GM19455 (cell line): ENCODE results near the gene ZNF385C.

ENCODE experiments used
- ATAC-seq: cut with Tn5 transposase; IDR thresholded peaks from one replicate; pipeline ENCODE4 v1.9.1; 2021; ENCODE audit not compliant: unreplicated experiment

The ZNF385C gene

DNA sequence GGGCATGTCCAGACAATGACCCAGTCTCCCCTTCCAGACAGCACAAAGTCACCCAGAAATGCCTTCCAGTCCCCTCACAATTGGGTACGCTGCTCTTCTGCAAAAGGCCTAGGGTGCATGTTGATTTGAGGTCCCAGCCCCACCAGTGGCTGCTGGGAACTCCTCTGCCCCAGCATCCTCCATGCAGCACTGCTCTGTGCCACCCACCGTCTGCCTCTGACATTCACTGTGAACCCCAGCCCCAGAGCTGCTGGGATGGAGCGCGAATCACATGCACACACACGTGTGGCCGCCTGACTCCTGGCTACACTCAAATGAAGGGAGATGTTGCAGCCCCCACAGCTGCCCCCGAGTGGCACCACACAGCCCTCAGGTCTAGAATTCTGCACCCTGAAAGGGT, 46.6 kb downstream of the ZNF385C start:
- ATAC-seq: no peak

DNA sequence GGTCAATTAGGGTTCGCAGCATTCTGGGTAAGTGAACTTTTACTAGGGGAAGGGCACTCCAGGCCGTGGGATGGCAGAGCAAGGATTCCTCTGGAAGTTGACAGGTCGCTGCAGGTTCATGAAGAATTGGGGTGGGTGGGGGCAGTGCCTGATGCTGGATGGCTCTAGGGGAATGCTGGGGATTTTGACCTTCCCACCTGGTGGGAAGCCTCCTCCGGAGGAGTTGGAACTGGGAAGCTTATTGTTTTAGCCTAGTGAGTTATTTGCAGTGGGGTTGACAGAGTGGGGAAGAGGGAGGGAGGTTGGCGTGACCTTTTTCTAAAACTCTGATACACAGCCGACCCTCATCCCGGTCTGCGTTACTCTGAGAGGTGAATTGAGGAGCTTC, 47.3 kb downstream of the ZNF385C start:
- no peak for ATAC-seq

DNA sequence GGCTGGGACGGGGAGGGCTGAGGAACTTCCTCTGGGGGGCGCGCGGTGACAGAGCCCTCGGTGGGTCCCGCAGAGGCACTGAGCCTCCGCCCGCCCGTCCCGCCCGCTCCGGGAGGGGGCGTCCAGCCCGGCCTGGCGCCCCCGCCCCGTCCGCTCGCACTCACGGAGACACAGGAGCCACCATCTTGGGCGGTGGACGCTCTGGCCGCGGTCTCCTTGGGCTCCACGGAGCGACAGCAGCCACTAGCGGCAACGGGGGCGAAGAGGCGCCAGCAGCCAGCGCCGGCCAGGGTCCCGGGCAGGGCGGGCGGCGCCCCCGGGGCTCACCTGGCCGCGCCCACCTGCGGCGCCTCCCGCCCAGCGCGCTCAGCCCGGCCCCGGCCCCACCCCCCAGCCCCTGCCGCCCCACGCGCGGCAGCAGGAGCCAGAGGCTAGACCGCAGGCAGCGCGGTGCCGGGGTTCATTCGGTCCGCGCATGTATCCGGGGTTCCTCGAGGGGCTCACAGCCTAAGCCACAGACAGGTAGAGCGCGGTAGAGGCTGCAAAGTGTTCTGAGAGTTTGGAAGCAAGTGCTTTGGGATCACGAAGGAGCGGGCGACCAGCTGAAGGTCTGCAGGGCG, 47.8 kb downstream of the ZNF385C start, which contains the start of gene C17orf113:
C17orf113 (minus strand) TSS at position 209 of the 620 bp plus-strand sequence. CDS start 7,225 bp downstream, outside the sequence.
- no peak for ATAC-seq

DNA sequence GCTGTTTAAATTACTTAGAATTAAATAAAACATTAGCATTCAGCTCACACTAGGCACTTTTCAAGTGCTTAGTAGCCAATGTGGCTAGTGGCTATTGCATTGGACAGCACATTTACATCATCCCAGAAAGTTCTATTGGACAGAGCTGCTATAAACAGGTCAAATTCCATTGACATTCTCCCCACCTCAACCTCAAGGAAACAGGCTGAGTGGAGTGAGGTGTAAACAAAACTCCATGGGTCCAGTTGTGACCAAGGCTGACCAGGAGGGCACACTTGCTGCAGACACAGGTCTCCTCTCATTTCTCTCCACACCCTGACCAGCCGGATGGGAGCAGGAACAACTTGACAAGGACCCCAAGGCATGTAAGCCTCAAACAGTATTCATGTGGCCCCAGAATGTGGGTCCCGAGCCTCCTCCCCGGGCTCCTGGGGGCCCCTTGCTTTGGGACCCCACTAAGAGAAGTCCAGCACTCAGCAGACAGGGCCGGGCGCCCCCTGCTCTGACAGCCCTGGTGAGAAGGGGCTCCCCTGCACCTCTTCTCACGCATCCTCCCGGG, 48.4 kb downstream of the ZNF385C start:
- no peak for ATAC-seq

DNA sequence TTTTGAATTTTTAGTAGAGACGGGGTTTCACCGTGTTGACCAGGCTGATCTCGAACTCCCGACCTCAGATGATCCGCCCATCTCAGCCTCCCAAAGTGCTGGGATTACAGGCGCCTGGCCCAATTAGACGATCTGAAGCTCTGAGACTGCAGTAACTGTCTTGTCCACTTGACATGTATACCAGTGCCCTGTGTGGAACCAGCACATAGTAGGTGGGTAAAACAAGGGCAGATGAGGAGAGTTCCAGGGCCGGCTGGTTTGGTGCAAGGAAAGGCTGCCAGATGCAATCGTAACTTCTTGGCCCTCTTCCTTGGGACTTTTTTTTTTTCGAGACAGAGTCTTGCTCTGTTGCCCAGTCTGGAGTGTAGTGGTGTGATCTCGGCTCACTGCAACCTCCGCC, 50.9 kb downstream of the ZNF385C start:
- no peak for ATAC-seq

DNA sequence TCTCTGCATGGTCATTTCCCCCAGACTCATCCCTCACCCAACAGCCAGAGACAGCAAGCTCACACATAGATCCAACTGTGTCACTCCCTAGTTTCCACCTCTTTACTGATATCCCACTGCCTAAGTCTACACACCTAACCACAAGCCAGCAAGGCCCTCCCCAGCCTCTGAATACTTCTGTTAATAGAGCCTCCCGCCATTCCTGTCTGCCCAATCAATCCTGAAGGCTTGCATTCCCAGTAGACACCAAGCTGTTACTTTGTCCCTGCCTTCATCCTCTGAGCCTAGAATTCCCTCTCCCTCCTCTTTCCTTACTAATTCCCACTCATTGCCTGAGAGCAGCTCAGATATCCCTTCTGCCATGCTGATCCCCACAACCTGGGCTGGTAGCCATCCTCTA, 52.6 kb downstream of the ZNF385C start:
- ATAC-seq: no peak

DNA sequence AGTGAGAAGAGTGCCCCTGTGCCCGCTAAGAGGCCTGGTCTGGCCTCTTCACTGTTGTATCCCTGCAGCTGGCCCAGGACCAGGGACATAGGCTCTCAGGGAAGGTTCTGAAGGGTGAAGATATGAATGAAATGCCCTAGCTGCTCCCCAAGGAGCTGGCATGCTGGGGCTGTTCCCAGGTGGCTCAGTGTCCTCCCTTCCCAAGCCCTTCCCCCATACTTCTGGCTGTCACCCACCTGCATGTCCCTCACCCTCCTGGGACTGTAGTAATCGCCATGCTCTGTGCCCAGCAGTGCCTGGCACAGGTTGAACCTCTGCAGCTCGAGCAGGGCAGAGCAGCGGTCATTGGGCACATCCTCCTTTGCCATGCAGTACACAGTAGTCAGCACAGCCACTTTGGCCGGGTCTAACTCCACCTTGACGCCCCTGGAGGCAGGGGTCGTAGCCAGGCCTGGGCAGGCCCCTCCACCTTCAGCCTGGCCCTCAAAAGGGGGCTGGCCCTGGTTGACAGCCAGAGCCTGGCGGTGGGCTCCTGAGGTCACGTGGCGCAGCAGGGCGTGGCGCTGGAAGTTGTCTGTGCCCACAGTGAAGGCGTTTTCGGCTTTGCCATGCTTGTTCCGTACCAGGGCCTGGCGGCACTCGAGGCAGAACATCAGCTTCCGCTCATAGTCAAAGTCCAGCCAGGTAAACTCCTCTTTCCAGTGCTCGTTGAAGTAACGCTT, 55.5 kb downstream of the ZNF385C start:
- no peak for ATAC-seq

DNA sequence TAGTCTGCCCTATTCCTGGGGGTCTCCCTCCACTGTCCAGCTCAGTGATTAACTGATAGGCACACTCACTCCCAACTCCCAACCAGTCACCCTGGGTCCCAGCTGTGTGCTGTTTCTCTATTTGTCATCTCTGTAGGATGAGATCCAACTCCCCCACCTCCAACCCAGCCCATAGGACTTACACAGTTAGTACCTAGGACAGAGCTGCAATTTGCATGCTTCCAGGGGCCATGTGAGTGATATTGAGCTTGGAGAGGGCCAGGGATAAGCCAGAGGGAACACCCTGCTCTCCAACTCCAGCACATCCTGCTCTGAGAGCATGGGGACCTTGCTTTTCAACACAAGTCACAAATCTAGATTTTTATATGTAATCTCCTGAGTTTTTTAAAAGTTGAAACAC, 56.7 kb downstream of the ZNF385C start:
- no peak for ATAC-seq

DNA sequence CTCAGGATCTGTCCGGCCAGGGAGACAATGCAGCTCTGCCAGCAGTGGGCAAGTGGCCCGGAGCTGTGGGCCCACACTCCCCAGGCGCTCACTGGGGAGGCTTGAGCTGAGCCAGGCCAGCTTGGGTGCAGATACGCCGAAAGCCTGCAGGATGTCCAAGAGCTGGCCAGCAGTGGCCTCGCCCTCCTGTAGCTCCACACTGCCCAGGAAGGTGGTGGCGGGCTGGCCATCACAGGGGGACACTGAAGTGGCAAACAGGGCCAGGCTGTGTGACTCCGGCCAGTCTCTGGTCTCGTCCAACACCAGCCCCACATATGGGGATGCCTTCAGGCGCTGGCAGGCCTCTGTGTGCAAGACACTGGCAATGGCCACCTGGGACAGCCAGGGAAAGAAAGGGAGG, 57.5 kb downstream of the ZNF385C start:
- no peak for ATAC-seq

DNA sequence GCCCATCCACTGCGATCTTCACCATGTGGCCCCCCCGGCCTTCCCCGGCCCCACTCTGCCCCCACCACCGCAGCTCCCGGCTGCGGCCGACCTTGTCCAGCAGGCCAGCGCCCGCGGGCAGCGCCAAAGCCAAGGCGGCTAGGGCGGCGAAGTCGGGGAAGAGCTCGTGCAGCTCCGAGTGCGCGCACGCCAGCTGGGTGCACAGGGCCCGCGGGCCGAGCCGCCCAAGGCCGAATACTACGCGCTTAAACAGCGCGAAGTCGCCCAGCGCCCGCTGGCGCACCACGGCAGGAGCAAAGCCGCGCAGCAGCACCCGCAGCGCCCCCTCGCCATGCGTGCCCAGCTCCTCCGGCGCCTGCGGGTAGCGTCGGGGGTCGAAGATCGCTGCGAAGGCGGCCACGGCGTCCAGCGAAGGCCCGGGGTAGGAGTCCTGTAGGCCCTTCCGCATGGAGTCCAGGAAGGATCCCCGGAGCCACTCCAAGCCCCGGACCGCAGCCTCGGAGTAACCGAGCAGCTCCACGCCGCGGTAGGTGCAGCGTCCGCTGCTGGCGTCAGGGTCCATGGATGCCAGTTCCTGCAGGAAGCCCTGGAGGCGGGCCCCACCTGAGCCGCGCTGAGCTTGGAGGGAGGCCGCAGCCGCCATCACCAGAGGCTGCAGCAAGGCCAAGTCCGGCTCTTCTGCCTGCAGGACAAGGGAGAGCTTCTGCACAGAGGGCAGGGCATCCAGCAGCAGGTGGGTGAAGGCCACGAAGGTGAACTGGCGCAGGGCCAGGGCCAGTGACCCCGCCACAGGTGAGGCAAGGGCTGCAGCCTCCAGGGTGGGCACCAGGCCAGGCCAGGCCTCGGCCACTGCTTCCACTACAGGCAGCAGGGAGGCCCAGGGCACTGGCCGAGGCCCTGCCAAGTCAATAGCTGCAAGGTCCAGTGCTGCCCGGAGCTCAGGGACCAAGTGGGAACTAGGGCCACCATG, 58.2 kb downstream of the ZNF385C start:
- no peak for ATAC-seq

DNA sequence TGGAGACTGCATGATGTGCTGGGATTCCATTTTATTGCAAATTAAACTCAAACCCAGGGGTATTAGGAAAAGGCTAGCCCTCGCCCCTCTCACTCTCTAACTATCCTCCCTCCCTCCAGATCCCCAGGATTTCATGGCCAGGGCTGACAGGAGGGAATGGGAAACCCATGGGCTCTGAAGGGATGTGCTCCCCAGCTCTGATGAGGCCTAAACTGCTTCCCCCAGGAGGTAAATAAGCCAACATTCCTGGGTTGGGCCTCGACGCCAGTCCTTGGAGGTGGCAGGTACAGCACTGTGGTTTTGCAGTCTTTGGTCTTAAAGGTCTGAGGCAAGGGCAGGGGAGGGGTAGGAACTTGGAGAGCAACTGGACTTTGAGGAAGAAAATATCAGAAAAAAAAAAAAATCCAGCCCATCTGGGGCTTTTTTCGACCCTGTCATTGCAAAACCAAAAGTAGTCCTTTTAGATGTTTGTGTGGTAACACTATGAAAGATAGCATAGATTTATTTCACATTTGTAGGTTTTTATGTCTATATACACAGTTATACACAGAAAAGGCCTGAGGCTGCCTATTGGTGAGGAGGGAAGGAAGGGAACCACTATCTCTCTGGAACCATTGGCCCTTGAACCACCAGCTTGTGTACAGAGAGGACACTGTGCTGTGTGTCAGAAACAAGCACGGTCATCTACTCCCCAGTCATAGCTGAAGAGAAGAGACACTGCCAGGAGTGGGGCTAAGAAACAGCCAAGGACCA, 59.9 kb downstream of the ZNF385C start:
- no peak for ATAC-seq

DNA sequence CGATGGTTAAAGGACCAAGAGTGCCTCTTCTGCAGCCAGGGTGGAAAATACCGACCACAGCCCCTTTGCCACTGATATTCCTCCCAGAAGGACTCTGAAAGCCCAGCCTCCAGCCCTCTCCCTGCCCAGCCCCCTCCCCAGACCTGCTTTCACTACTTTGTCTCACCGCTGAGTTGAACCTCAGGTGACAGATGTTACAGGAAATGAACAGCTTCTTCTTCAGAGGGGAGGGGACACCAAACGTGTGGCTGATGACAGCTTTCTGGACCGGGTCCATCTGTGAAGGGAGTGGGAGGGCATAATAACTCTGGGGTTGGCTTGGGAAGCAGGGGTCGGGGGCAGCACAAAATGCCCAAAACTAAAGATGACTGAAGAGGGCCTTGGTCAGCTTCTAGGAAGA, 64.2 kb downstream of the ZNF385C start:
- no peak for ATAC-seq

DNA sequence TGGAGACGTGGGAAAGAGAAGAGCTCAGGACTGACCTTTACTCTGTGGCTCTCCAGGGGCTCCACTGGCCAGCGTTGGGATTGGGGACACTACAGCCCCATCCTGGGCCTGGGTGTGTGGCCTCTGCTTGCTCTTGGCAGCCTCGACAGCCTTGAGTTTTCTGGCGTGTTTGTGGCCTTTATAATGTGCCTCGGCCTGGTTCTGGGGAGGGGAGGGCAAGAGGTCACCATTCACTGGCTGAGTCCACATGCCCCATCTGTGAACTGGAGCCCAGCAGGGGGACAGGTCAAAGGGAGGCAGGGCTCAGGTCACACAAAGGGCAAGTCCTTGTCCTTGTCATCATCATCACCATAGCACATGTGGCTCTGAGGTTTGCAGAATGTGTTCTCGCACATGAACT, 66.7 kb downstream of the ZNF385C start:
- ATAC-seq: no peak

DNA sequence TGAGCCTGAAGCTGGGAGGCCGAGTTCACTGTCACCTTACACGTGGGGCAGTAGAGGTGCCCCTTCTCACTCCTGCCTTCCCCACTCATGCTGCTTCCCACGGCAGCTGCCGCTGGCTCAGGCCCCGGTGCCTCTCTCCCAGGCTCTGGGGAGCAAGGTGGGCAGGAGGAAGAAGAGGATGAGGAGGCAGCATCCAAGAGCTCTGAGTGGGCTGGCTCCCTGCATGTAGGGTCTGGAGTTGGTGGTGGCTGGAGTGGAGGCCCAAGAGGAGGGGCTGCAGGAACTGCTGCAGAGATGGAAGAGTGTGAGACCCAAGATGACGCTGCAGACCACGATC, 69.5 kb downstream of the ZNF385C start:
- ATAC-seq: no peak

DNA sequence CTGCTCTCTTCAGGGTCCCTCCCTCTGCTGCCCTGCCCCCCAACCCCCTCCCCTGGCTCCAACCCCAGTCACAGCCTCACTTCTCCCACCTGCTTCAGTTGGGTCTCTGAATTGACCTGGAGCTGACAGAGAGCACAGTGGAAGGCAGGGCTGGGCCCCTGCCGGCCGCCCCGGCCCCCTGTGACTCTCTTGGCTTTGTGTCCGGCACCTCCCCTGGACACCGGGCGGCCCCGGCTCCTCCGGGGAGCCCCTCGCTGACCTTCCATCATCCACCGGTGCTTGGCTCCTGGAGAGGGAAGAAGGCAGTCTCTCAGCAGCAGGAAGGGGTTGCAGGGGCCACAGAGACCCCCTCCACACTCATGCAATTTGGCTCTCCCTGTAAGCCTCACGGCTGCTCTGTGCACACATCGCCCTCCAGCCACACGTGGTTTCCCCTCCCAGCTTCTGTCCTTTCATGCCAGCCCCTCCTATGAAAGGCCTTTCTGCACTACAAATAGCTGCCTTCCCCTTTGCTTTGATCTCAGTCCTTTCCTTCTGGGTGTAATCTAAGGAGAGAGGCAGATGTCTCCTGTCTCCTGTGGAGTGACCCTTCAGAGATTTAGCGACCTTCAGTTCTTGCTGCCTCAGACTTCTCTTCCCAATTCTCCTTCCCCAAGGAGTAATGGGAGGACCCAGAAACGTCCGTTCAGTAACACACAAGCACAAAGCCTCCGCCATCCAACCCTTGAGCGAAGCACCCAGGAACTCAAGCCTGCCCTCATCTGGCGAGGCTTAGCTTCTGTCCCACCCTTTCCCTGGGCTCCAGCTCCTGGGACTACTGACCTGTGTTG, 70.1 kb downstream of the ZNF385C start:
- ATAC-seq: no peak

DNA sequence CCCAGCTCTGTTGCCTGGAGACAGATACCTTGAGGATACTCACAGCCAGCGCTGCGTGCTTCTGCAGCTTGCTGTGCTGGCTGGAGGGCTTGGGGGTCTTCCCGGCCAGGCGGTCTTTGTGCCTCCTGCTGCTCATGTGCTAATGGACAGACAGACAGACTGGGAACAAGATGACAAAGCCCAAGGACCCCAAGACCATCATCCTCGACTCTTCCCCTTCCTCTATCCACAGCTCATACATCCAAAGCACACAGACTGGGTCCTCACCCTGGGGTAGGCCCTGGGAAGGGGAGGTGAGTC, 70.7 kb downstream of the ZNF385C start:
- no peak for ATAC-seq

DNA sequence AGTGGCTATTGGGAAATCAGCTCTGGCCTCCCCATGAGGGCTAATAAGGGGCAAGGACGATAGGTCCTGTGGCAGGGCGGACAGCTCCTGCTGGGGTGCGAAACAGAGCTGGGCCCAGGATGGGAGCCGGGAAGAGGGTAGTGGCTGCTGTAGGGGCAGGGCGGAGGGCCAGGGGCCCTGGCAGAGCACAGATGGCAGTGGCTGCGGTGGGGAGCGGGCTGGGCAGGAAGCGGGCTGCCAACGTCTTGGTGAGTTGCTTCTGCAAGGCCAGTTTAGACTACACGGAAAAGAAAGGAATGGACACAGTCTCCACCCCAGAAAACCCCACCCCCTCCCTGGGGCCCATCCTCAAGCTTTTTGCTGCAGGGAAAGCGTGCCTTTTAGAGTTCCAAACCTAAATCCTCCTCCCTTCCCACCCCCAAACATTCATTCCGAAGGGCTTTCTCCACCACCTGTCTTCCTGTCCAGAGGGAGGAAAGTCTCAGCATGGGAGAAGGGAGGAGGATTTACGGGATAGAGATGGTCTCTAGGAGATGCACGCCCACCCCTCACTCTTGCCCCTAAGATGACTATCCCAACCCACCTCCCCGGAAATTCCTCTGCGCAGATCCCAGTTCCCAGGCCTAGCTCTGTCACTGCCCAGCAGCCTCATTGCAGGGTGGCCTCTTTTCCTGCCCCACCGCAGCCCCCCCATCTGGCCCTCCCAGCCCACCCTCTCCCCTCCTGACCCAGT, 71.2 kb downstream of the ZNF385C start:
- ATAC-seq: no peak

DNA sequence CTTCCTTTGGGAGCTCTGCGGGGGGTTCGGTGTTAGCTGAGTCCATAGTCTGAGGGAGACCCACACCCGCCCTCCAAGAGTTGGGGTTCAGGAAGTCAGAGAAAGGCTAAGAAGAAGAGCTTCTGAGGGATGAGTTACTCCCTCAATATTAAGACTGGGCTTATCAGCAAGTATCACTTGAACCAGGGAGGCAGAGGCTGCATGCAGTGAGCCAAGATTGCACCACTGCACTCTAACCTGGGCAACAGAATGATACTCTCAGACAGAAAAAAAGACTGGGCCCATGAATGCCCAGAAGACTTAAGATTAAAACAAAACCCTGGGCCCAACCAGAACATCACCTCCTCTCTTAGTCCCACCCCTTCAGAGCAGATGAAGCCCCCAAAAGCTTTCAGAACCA, 72.3 kb downstream of the ZNF385C start:
- no peak for ATAC-seq

DNA sequence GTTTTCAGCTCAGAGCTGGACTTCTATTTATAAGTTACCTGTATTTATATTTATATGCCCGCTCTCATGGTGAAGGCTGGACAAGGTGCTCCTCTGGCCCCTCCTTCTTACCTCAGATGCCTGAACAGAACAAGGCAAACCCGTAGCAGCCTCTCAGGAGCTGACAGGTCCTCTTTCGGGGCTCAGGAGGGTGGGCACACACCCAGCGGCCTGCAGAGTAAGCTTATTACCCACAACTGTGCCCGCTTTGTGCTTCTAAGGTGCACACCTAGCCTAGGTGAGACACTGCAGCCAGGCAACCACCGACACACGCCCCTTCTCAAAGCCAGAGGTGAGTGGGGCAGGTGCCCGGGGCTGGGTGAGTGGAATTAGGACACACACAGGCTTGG, 73.1 kb downstream of the ZNF385C start:
- no peak for ATAC-seq
